Activated CD4-positive, alpha-beta T cell treated with anti-CD3 and anti-CD28 coated beads, Interleukin-2, amount 50 U/mL, for 1 hour (primary cell): ENCODE results near the gene SLC19A1.

ENCODE experiments used
- DNase-seq: peaks from one replicate; pipeline ENCODE4 v3.0.0-alpha.2; 2020

SLC19A1 gene

GRCh38 chr21:45449658-45450422, 92.4 kb downstream of the SLC19A1 start:
- no peak for DNase-seq

GRCh38 chr21:45448810-45449657, 93.2 kb downstream of the SLC19A1 start:
- DNase-seq, result no peak

GRCh38 chr21:45448283-45448809, 93.9 kb downstream of the SLC19A1 start:
- DNase-seq, result no peak
